DMS79 treated with DMSO at 0.1 percent for 48 hours (cell line): ENCODE data around the gene PEX19.

Experiments used
- DNase-seq: peaks from one replicate; lab custom pipeline; 2025; lab: John Stamatoyannopoulos, UW

The PEX19 gene

GRCh38 chr1:160237558-160237957 is 47.4 kb downstream of the PEX19 start:
- DNase-seq: no peak

- no peak for DNase-seq
Observed at GRCh38 chr1:160236806-160237205, 48.1 kb downstream of the PEX19 start.

GRCh38 chr1:160232911-160233310 is 52.0 kb downstream of the PEX19 start:
- DNase-seq: no peak

- DNase-seq: no peak
Observed at GRCh38 chr1:160228431-160228830, 56.5 kb downstream of the PEX19 start.

- no peak for DNase-seq
Observed at GRCh38 chr1:160227561-160227960, 57.4 kb downstream of the PEX19 start.

- no peak for DNase-seq
Observed at GRCh38 chr1:160227034-160227433, 57.9 kb downstream of the PEX19 start.
